Lung (tissue), 12 donors: Measurements from ENCODE around the gene ARL14EPL. TPM values are rescaled to one million over a fixed set of nuclear protein-coding genes. Genes with fewer than 3 reads are reported as not detected.

ENCODE experiments used
- ATAC-seq: fragments of 200-7000 bp; cut with Tn5 transposase; one replicate; pipeline ENCODE4 v1.9.1; 2020; ENCODE audit warnings: moderate number of reproducible peaks; ENCODE audit not compliant: insufficient read depth, low FRiP score
- DNase-seq, 3 donors: peaks; one replicate each; pipeline ENCODE4 v3.0.0-alpha.2; 2013 to 2017
- H3K27ac ChIP-seq, 2 donors: one replicate each; pipeline ENCODE4 v1.5.1; 2013; ENCODE audit warnings: mild to moderate bottlenecking in 2 of 2, moderate library complexity in 2 of 2, control low read depth in 1 of 2, inconsistent platforms in 1 of 2, low read depth in 1 of 2, low read length in 1 of 2
- H3K27me3 ChIP-seq, 3 donors: one replicate each; pipeline ENCODE4 v1.5.1; 2013; ENCODE audit warnings: low read length in 2 of 3; ENCODE audit not compliant: control insufficient read depth in 3 of 3, insufficient read depth in 3 of 3
- H3K36me3 ChIP-seq, 4 donors: one replicate each; pipeline ENCODE4 v1.5.1; 2013; ENCODE audit warnings: low read length in 4 of 4, mild to moderate bottlenecking in 1 of 4, moderate library complexity in 1 of 4; ENCODE audit not compliant: control insufficient read depth in 4 of 4, insufficient read depth in 4 of 4
- H3K4me1 ChIP-seq, 5 donors: one replicate each; pipeline ENCODE4 v1.5.1; 2013; ENCODE audit warnings: low read length in 5 of 5, mild to moderate bottlenecking in 2 of 5, moderate library complexity in 1 of 5; ENCODE audit not compliant: control insufficient read depth in 5 of 5, insufficient read depth in 5 of 5
- H3K4me3 ChIP-seq: one replicate; pipeline ENCODE4 v1.5.1; 2013; ENCODE audit warnings: mild to moderate bottlenecking, control low read depth, moderate library complexity
- H3K9ac ChIP-seq, 2 donors: one replicate each; pipeline ENCODE4 v1.5.1; 2013; ENCODE audit warnings: low read length in 2 of 2, control low read depth in 1 of 2; ENCODE audit not compliant: insufficient read depth in 1 of 2
- H3K9me3 ChIP-seq, 4 donors: one replicate each; pipeline ENCODE4 v1.5.1; 2013; ENCODE audit warnings: low read length in 3 of 4, mild to moderate bottlenecking in 1 of 4, moderate library complexity in 1 of 4; ENCODE audit not compliant: control insufficient read depth in 4 of 4, insufficient read depth in 3 of 4
- CTCF ChIP-seq: IDR thresholded peaks from 2 replicates; pipeline ENCODE4 v1.5.1; 2012; ENCODE audit warnings: mild to moderate bottlenecking; ENCODE audit errors: control extremely low read depth, extremely low read depth
- WGBS, 2 donors: extraction: QIAGEN DNeasy Blood & Tissue Kit; methylation state at CpG; one replicate each; pipeline ENCODE4 v1.1.7; 2013; 5-methylcytosine and 5-hydroxymethylcytosine counted together
- polyA plus RNA-seq, 2 donors: library from polyadenylated mRNA; stranded (reverse); fragments of 200-250 nt; gene quantifications; one replicate each; pipeline ENCODE4 v1.2.1, GENCODE V29; 2013
- total RNA-seq, 2 donors: library from RNA; depleted of rRNA in 1 of 2; stranded (reverse); fragments of >200 nt in 1 of 2; gene quantifications; one replicate each; pipeline ENCODE4 v1.2.1, GENCODE V29; 2014 to 2021
- donor health status: control.
- donor health status: control.
- donor health status: Bipolar disorder and iron deficiency.
- donor health status: healthy.
- donor health status: DM: yes; HTN: yes; CAD: no.

Gene ARL14EPL
- total and polyA plus RNA-seq, 4 donors = 0.10 TPM; not detected in 3

GRCh38 chr5:116032991-116033390 lies 719 bp downstream of the ARL14EPL start:
- 73 to 79% methylated on average over 3 of the region's 3 CpGs for WGBS, 2 donors
- no peaks in the 10 kb centered on the region for H3K36me3 ChIP-seq
- H3K27me3 ChIP-seq = no peaks in the 10 kb centered on the region

DNA sequence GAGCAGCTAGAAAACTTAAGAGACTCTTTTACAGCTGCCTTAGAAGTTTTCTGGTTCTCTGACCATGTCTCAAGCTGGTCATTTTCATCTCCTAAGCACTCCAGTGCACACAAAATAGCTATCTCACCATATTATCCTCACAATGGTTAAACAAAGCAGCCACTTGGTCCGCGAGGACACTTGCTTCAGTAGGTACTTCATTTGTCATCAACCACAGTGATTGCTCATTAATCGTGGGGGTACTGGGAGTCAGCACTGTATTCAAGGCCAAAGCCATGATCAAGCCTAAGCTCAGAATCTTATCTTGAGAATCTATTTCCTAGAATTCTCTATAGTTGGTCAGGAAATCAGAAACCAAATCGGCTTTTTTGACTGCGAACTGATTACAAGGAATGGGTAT lies 2.9 kb downstream of the ARL14EPL start:
- no peak for TF ChIP-seq CTCF
- no peak overlapping the region for H3K27ac ChIP-seq
- no peaks in the 10 kb centered on the region for H3K27me3 ChIP-seq
- 72 to 81% methylated on average over 5 of the region's 5 CpGs for WGBS, 2 donors
- peaks cover 0 to 4% (median 0%) of the 10 kb centered on the region in 5 donors for H3K4me1 ChIP-seq
- DNase-seq = no peak
- H3K9me3 ChIP-seq = peaks cover 0 to 2% (median 0%) of the 10 kb centered on the region in 4 donors
- H3K9ac ChIP-seq = no peak overlapping the region
- no peak overlapping the region for H3K4me3 ChIP-seq
- H3K36me3 ChIP-seq = no peaks in the 10 kb centered on the region
- ATAC-seq = no peak

More at GRCh38 chr5:116032991-116033390, 719 bp downstream of the ARL14EPL start:
- H3K4me3 ChIP-seq = no peak overlapping the region
- peaks cover 0 to 4% (median 0%) of the 10 kb centered on the region in 5 donors for H3K4me1 ChIP-seq
- no peak overlapping the region for H3K27ac ChIP-seq
- no peak overlapping the region for H3K9ac ChIP-seq
- ATAC-seq (no peak), DNase-seq (no peak)
- TF ChIP-seq CTCF = no peak
- H3K9me3 ChIP-seq = peaks cover 0 to 2% (median 0%) of the 10 kb centered on the region in 4 donors

DNA sequence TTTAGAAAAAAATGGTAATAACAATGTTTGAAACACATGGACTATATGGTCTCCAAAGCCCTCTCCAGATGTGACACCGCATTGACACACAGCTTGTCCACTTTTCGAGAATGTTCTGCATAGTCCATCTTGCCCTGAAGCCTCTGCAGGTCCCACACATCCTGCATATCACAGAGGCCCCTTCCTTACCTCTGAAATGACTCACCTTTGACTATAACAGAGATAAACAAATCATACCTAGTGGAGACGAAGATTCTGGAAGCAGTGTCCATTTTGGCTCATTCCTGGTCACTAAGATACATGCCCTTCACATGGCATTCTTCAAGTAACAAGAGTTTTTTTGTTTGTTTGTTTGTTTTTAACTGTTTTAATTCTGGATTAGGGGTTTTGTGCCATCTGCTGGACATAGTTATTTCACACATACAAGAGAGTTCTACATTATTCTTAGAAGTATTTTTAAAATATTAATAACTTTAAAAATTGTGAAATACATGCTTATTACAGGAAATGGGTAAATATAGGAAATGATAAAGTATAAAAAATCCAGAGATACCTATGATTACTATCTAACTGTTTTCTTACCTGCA lies 5.1 kb downstream of the ARL14EPL start:
- WGBS, 2 donors = 73 to 82% methylated on average over 3 of the region's 3 CpGs
- no peak overlapping the region for H3K27ac ChIP-seq

More for the DNA sequence above, 5.1 kb downstream of the ARL14EPL start:
- no peak overlapping the region for H3K4me3 ChIP-seq
- DNase-seq = no peak
- no peaks in the 10 kb centered on the region for H3K27me3 ChIP-seq
- H3K36me3 ChIP-seq = no peaks in the 10 kb centered on the region
- no peaks in the 10 kb centered on the region for H3K9me3 ChIP-seq
- TF ChIP-seq CTCF = no peak
- no peaks in the 10 kb centered on the region for H3K4me1 ChIP-seq
- no peak for ATAC-seq
- no peak overlapping the region for H3K9ac ChIP-seq
